BLaER1 treated with 17β-estradiol and CSF1 and Interleukin-3, amounts not matched to agents 10 nM and 100 nM (cell line): Measurements from ENCODE around the gene SLC9A7.

Source experiments
- H3K27ac ChIP-seq, 11 experiments: shearing (Covaris generic); formaldehyde crosslinking; 2 replicates each; pipeline ENCODE4 v1.8.1; 2022
- H3K27me3 ChIP-seq, 11 experiments: shearing (Covaris generic); formaldehyde crosslinking; 2 replicates each; pipeline ENCODE4 v1.8.1; 2022
- H3K36me3 ChIP-seq, 11 experiments: shearing (Covaris generic); formaldehyde crosslinking; 2 replicates each; pipeline ENCODE4 v1.8.1; 2022
- H3K4me1 ChIP-seq, 10 experiments: shearing (Covaris generic); formaldehyde crosslinking; 2 replicates each; pipeline ENCODE4 v1.8.1; 2022
- H3K4me2 ChIP-seq, 11 experiments: shearing (Covaris generic); formaldehyde crosslinking; 2 replicates each; pipeline ENCODE4 v1.8.1; 2022
- H3K4me3 ChIP-seq, 10 experiments: shearing (Covaris generic); formaldehyde crosslinking; 2 replicates each; pipeline ENCODE4 v1.8.1; 2022
- H3K9ac ChIP-seq, 11 experiments: shearing (Covaris generic); formaldehyde crosslinking; 2 replicates each; pipeline ENCODE4 v1.8.1; 2022
- H3K9me3 ChIP-seq, 11 experiments: shearing (Covaris generic); formaldehyde crosslinking; replicated peaks in 1 of 11; 2 replicates each; pipeline ENCODE4 v1.8.1; 2022
- H4K20me1 ChIP-seq, 11 experiments: shearing (Covaris generic); formaldehyde crosslinking; 2 replicates each; pipeline ENCODE4 v1.8.1; 2022
- Cebpa-rat ChIP-seq, 11 experiments: shearing (Covaris generic); IDR thresholded peaks; 2 replicates each; pipeline ENCODE4 v1.8.1; 2022

The SLC9A7 gene

GRCh38 chrX:46627062-46627461 lies 131.9 kb downstream of the SLC9A7 start:
- H3K4me3 ChIP-seq: no peak overlapping the region
- H3K9ac ChIP-seq: peak overlapping the region in 9 of 11 experiments; percentile 7 to 66 (median 26); a peak in 10 of 22 replicates
- H4K20me1 ChIP-seq: peaks cover 0 to 4% (median 0%) of the 10 kb centered on the region in 11 experiments; a peak in 2 of 22 replicates
- peaks cover 41 to 57% (median 43%) of the 10 kb centered on the region in 10 experiments for H3K4me1 ChIP-seq
- no peak for TF ChIP-seq Cebpa-rat (IDR thresholded peaks at IDR 0.05)
- H3K36me3 ChIP-seq: peaks cover 0 to 13% (median 0%) of the 10 kb centered on the region in 11 experiments; a peak in 5 of 22 replicates
- peak overlapping the region; percentile 32 to 86 (median 69); a peak in 20 of 22 replicates for H3K27ac ChIP-seq
- H3K4me2 ChIP-seq: peak overlapping the region; percentile 58 to 92 (median 77)
- H3K27me3 ChIP-seq: no peaks in the 10 kb centered on the region
- peaks cover 0 to 20% (median 10%) of the 10 kb centered on the region in 11 experiments; a peak in 8 of 22 replicates for H3K9me3 ChIP-seq

GRCh38 chrX:46626566-46626965 lies 132.4 kb downstream of the SLC9A7 start:
- H3K4me2 ChIP-seq: peak overlapping the region; percentile 58 to 92 (median 77)
- peak overlapping the region; percentile 32 to 86 (median 69); a peak in 19 of 22 replicates for H3K27ac ChIP-seq
- no peak for TF ChIP-seq Cebpa-rat (IDR thresholded peaks at IDR 0.05)
- H3K27me3 ChIP-seq: no peaks in the 10 kb centered on the region
- no peak overlapping the region for H3K4me3 ChIP-seq
- peaks cover 41 to 57% (median 43%) of the 10 kb centered on the region in 10 experiments for H3K4me1 ChIP-seq
- H3K36me3 ChIP-seq: peaks cover 0 to 11% (median 0%) of the 10 kb centered on the region in 11 experiments; a peak in 5 of 22 replicates
- peak overlapping the region in 8 of 11 experiments; percentile 7 to 66 (median 24); a peak in 8 of 22 replicates for H3K9ac ChIP-seq
- H3K9me3 ChIP-seq: peaks cover 0 to 18% (median 8%) of the 10 kb centered on the region in 11 experiments; a peak in 8 of 22 replicates
- peaks cover 0 to 4% (median 0%) of the 10 kb centered on the region in 11 experiments; a peak in 2 of 22 replicates for H4K20me1 ChIP-seq

- H3K27ac ChIP-seq: no peak overlapping the region
- H4K20me1 ChIP-seq: peaks cover 0 to 4% (median 0%) of the 10 kb centered on the region in 11 experiments; a peak in 2 of 22 replicates
- peaks cover 32 to 50% (median 35%) of the 10 kb centered on the region in 10 experiments for H3K4me1 ChIP-seq
- peaks cover 0 to 20% (median 10%) of the 10 kb centered on the region in 11 experiments; a peak in 14 of 22 replicates for H3K36me3 ChIP-seq
- no peak overlapping the region for H3K9ac ChIP-seq
- H3K4me2 ChIP-seq: no peak overlapping the region
- H3K27me3 ChIP-seq: no peaks in the 10 kb centered on the region
- TF ChIP-seq Cebpa-rat (IDR thresholded peaks at IDR 0.05): no peak
- peaks cover 11 to 22% (median 15%) of the 10 kb centered on the region in 11 experiments for H3K9me3 ChIP-seq
- H3K4me3 ChIP-seq: no peak overlapping the region
These were observed 134.7 kb downstream of the SLC9A7 start for GRCh38 chrX:46624090-46624786.

GRCh38 chrX:46621572-46621971 lies 137.3 kb downstream of the SLC9A7 start:
- TF ChIP-seq Cebpa-rat (IDR thresholded peaks at IDR 0.05): no peak

GRCh38 chrX:46620505-46620904 lies 138.4 kb downstream of the SLC9A7 start:
- Histone ChIP-seq H3K27me3 (no peaks in the 10 kb centered on the region), H3K27ac (no peak overlapping the region), H3K4me2 (peak overlapping the region in 4 of 11 experiments; percentile 17 to 53 (median 36); a peak in 7 of 22 replicates), H3K36me3 (peaks cover 0 to 39% (median 18%) of the 10 kb centered on the region in 11 experiments; a peak in 15 of 22 replicates), H3K4me3 (no peak overlapping the region), H3K4me1 (peaks cover 0 to 13% (median 2%) of the 10 kb centered on the region in 10 experiments; a peak in 9 of 20 replicates), H3K9me3 (peaks cover 27 to 37% (median 31%) of the 10 kb centered on the region in 11 experiments), H4K20me1 (no peaks in the 10 kb centered on the region), H3K9ac (no peak overlapping the region)
- peak in 6 of 11 experiments; percentile 38 to 70 (median 52); a peak in 9 of 22 replicates for TF ChIP-seq Cebpa-rat (IDR thresholded peaks at IDR 0.05)

More at GRCh38 chrX:46621572-46621971, 137.3 kb downstream of the SLC9A7 start:
- Histone ChIP-seq H3K27me3 (no peaks in the 10 kb centered on the region), H3K4me2 (no peak overlapping the region), H3K27ac (no peak overlapping the region), H3K4me3 (no peak overlapping the region), H3K9ac (no peak overlapping the region), H4K20me1 (no peaks in the 10 kb centered on the region), H3K9me3 (peaks cover 27 to 41% (median 31%) of the 10 kb centered on the region in 11 experiments), H3K4me1 (peaks cover 5 to 23% (median 8%) of the 10 kb centered on the region in 10 experiments; a peak in 18 of 20 replicates), H3K36me3 (peaks cover 0 to 39% (median 18%) of the 10 kb centered on the region in 11 experiments; a peak in 15 of 22 replicates)

- Histone ChIP-seq H3K9me3 (peaks cover 27 to 37% (median 31%) of the 10 kb centered on the region in 11 experiments), H3K4me1 (peaks cover 0 to 11% (median 5%) of the 10 kb centered on the region in 10 experiments; a peak in 10 of 20 replicates)
- no peak for TF ChIP-seq Cebpa-rat (IDR thresholded peaks at IDR 0.05)
These were observed 140.0 kb downstream of the SLC9A7 start for GRCh38 chrX:46618947-46619346.

GRCh38 chrX:46617906-46618305 lies 141.0 kb downstream of the SLC9A7 start:
- Histone ChIP-seq H4K20me1 (no peaks in the 10 kb centered on the region), H3K4me2 (no peak overlapping the region), H3K36me3 (peaks cover 0 to 39% (median 18%) of the 10 kb centered on the region in 11 experiments; a peak in 15 of 22 replicates), H3K4me1 (peaks cover 0 to 11% (median 5%) of the 10 kb centered on the region in 10 experiments; a peak in 10 of 20 replicates), H3K9me3 (peaks cover 27 to 37% (median 31%) of the 10 kb centered on the region in 11 experiments), H3K27ac (no peak overlapping the region), H3K4me3 (no peak overlapping the region), H3K9ac (no peak overlapping the region), H3K27me3 (no peaks in the 10 kb centered on the region)
- no peak for TF ChIP-seq Cebpa-rat (IDR thresholded peaks at IDR 0.05)

More at GRCh38 chrX:46618947-46619346, 140.0 kb downstream of the SLC9A7 start:
- no peaks in the 10 kb centered on the region for H3K27me3 ChIP-seq
- H3K9ac ChIP-seq: no peak overlapping the region
- H4K20me1 ChIP-seq: no peaks in the 10 kb centered on the region
- H3K27ac ChIP-seq: no peak overlapping the region
- peaks cover 0 to 39% (median 18%) of the 10 kb centered on the region in 11 experiments; a peak in 15 of 22 replicates for H3K36me3 ChIP-seq
- H3K4me2 ChIP-seq: no peak overlapping the region
- no peak overlapping the region for H3K4me3 ChIP-seq

GRCh38 chrX:46611658-46612362 lies 147.1 kb downstream of the SLC9A7 start:
- Histone ChIP-seq H3K27ac (no peak overlapping the region), H3K4me2 (peak overlapping the region in 9 of 11 experiments; percentile 43 to 54 (median 46); a peak in 18 of 22 replicates), H3K4me1 (peaks cover 0 to 15% (median 10%) of the 10 kb centered on the region in 10 experiments; a peak in 16 of 20 replicates), H3K27me3 (no peaks in the 10 kb centered on the region), H3K9me3 (no peaks in the 10 kb centered on the region), H4K20me1 (no peaks in the 10 kb centered on the region), H3K9ac (no peak overlapping the region), H3K4me3 (no peak overlapping the region), H3K36me3 (peaks cover 0 to 8% (median 0%) of the 10 kb centered on the region in 11 experiments; a peak in 4 of 22 replicates)
- no peak for TF ChIP-seq Cebpa-rat (IDR thresholded peaks at IDR 0.05)
